LNCAP (cell line): Measurements from ENCODE around the gene CYBC1.

Experiments
- TF ChIP-seq, protein P1 (sequence below): fragments of 450-650 bp; IDR thresholded peaks from 2 replicates; pipeline ENCODE4 v1.5.1; 2017; ENCODE audit warnings: mild to moderate bottlenecking

CYBC1 gene

DNA sequence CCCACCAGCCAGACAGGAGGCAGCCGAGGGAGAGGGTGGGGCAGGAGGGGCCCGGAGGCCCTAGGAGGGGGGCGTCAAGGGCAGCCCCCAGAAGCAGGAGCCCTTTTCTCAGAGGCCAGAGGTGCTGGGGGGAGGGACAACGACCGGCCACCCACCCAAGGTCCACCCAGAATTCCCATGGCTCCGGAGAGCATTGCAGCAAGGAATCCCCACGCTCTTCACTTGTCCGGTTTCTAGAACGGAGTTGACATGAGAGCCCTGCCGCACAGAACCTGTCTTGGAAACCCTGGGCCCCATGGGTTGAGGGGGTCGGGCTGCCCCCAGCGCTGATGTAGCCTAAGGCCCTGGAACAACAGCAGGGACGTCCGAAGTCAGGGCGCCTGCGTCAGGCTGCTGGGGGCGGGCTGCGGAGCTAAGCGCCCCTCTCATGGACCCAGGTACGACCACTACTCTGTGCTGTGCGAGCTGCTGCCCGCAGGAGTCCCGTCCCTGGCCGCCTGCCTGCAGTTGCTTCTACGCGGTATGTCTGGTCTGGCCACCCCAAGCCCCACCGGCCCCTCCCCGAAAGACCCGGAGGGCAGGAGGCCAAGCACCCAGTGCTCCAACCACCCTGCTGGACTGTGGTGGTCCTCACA lies 11.2 kb downstream of the CYBC1 start:
- TF ChIP-seq, protein P1, sequence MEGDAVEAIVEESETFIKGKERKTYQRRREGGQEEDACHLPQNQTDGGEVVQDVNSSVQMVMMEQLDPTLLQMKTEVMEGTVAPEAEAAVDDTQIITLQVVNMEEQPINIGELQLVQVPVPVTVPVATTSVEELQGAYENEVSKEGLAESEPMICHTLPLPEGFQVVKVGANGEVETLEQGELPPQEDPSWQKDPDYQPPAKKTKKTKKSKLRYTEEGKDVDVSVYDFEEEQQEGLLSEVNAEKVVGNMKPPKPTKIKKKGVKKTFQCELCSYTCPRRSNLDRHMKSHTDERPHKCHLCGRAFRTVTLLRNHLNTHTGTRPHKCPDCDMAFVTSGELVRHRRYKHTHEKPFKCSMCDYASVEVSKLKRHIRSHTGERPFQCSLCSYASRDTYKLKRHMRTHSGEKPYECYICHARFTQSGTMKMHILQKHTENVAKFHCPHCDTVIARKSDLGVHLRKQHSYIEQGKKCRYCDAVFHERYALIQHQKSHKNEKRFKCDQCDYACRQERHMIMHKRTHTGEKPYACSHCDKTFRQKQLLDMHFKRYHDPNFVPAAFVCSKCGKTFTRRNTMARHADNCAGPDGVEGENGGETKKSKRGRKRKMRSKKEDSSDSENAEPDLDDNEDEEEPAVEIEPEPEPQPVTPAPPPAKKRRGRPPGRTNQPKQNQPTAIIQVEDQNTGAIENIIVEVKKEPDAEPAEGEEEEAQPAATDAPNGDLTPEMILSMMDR = no peak

DNA sequence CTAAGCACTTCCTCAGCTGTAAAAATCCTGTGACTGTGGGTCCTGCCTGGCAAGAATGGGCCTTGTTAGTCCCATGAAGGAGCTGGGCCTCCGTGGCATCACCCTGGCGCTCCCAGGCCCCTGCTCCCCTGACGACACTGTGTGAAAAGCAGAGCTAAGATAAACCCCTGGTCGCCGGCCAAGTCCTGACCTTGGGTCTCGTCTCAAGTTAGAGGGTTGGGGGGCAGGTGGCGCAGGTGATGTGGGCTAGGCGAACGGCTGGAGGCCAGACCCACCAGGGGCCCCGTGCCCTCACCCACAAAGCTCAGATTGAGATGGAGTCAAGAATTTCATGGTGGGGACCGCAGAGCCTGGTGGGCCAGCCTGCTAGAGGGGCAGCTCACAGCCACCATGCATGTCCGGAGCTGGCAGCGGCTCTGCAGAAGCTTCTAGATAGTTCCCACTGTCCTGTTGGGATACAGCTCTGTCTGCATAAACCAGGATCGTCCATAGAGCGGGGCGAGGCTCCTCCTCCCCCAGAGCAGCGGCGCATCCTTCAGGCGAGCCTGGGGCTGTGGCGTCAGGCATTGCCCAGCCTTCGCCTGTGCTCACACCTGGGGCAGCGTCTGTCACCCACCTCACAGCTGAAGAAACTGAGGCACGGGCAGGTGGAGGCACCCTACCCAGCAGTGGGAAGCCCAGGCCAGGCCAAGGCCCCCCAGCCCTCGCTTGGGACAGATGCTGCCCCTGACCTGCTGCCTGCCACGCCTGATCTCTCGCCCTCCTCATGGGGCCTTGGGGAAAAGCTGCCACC lies 12.0 kb downstream of the CYBC1 start:
- TF ChIP-seq, protein P1 = no peak

DNA sequence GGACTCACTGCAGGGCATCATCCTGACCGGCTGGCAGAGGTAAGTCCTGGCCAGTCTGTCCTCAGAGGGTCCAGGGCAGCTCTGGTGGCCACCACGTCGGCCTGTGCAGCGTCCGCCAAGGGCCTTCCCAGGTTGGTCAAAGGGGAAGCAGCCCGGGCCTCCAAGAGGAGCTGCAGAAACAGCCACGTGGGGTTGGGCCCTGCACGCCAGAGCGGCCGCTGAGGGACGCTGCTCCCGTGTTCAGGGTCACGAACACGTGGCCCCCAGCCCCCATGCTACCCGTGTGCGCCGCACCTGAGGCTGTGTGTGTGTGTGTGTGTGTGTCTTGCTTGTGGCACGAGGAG lies 13.3 kb downstream of the CYBC1 start:
- TF ChIP-seq, protein P1 = no peak

DNA sequence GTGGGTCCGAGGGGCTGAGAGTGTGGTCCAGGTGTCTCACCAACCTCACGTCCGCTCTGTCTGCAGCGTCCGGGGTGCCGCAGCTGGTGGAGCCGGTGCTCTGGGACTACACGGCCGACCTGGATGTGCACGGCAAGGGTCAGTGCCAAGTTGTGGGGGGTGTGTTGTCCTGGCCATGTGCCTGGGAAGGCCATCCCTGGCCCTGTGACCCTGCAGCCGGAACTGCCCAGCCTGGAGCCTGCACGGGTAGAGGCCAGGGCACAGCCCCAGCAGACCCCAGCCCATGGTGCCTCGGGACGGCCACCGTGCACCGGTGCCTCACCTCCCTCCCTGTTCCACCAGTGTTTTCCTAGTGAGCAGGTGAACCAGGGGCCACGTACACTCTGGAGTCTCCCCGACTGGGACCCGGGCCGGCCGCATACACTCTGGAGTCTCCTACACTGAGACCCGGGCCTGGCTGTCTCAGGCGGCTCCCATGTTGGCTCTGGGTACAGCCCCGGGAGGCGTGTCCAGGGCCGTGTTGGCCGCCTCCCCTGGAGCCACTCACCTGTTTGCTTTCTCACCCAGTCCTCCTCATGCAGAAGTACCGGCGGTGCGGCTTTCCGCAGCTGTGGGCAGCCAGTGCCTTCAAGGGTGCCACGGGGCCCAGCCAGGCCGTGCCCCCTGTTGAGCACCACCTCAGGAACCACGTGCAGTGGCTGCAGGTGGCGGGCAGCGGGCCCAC lies 13.8 kb downstream of the CYBC1 start:
- TF ChIP-seq, protein P1 = no peak

DNA sequence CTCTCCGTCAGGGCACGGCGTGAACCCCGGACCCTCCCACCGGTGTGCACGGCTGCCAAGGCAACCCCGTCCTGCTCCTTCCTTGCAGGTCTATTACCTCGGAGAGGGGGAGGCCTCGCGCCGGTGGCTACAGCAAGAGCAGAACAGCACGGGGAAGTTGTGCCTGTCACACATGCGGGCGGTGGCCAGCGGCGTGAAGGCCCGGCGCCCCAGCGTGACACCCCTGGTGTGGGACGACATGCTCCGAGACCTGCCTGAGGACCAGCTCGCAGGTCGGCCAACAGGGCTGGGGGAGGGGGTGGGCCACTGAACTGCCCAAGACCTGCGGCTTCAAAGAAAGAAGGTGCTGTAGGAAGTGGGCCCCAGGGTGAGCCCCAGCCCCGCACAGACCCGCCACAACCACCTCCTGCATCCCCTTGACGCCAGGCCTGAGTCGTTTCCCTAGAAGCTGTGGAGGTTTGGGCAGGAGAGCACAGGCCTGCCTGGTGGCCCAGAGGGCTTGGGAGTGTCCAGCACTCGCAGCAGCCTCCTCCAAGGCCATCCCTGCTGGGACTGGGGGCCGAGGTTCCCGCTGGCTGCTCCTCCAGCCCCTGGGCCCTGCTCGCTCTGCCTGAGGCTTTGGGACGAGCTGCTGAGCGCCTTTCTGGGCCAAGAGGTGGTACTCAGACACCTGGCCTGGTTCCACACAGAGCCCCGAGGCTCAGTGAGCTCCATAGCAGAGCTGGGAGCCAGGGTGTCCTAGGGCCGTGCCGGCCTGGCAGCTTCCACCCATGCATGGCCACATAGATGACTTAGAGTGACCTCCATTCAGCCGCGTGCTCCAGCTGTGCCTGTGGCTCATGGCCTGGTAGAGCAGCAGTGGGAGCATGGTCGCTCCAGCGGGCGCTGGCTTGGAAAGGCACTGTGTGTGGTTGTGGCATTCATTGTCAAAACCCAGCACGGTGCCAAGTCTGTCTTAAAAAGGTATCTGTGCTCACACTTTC lies 14.7 kb downstream of the CYBC1 start:
- TF ChIP-seq, protein P1 = no peak

DNA sequence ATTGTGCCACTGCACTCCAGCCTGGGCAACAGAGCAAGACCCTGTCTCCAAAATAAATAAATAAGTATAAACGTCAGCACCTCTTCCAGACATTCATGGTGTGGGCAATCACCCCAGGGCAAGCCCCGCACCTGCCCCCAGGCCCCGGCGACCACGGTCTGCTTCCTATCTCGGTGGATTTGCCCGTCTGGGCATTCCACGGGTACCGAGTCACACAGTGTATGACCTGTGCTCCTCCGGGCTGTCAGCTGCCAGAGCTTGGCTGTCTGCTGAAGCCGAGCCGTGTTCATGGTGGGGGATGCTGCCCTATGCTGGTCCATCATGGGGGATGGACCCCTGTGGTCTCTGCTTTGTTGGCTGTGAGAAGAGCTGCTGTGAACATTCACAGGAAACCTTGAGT lies 15.4 kb downstream of the CYBC1 start:
- TF ChIP-seq, protein P1 = no peak

DNA sequence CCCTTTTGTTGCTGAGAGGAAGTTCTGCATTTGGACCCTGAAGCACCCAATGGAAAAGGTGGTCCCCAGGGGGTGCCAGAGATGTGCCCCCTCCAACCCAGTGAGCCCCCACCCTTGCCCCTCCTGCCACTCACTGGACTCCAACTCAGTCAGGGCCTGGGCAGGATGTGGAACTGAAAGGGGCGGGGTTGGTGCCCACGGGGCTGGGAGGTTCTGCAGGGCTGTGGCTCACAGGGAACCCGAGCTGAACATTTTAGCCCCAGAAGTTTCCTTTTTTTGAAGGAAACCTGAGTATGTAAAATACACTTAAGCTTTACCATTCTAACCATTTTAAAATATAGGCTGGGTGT lies 16.4 kb downstream of the CYBC1 start:
- TF ChIP-seq, protein P1 = no peak
